ENCODE measurements around the gene USP31. TPM values are rescaled to one million over a fixed set of nuclear protein-coding genes. Genes with fewer than 3 reads are reported as not detected.

The USP31 gene
- total RNA-seq, 1 experiment from 2014 or later = 16.1 TPM

DNA sequence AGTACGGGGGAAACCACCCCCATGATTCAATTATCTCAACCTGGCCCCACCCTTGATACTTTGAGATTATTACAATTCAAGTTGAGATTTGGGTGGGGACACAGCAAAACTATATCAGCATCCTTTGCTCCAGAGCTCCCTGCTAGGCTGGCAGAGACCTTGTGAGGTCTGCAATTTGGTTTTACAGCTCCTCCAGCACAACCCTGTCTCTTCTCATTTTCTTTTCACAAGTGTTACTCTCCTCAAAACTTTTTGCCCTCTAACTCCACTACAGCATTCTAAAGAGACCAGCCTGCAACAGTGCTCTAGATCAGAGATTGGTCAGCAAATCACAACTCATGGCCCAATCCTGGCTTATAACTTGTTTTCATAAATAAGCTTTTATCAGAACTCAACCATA, 114.0 kb downstream of the USP31 start:
- Mint-ChIP-seq H3K4me1 (peaks cover 15 to 16% of the 10 kb centered on the region in 2 experiments), H3K9me3 (peaks cover 9 to 10% of the 10 kb centered on the region in 2 experiments), H3K27ac (no peak overlapping the region), H3K27me3 (ENCODE audit: low read depth) (peaks cover 2% of the 10 kb centered on the region), H3K4me3 (no peak overlapping the region), H3K36me3 (ENCODE audit: insufficient read depth in 1 of 3, low read depth in 3 of 3) (peaks cover 4 to 13% (median 6%) of the 10 kb centered on the region in 3 experiments; a peak in 6 of 7 replicates)
- Histone ChIP-seq H3K9ac (ENCODE audit: extremely low read depth, insufficient read length, low read length) (no peak overlapping the region), H3K27ac (ENCODE audit: insufficient read length, low read depth, low read length) (no peak overlapping the region), H2BK15ac (ENCODE audit: low read depth, low read length) (no peak overlapping the region), H2BK12ac (ENCODE audit: insufficient read length, low read depth, low read length) (no peak overlapping the region), H3K23ac (ENCODE audit: insufficient read length, low read depth, low read length) (no peak overlapping the region), H3K9me3 (ENCODE audit: control insufficient read depth, low read depth, low read length) (peaks cover 7% of the 10 kb centered on the region), H3K79me1 (ENCODE audit: insufficient read depth, low read depth, low read length, poor library complexity, severe bottlenecking) (no peaks in the 10 kb centered on the region), H2BK20ac (ENCODE audit: low read depth, low read length, poor library complexity, severe bottlenecking) (no peak overlapping the region), H2BK120ac (ENCODE audit: low read depth, low read length, poor library complexity, severe bottlenecking) (no peak overlapping the region), H4K8ac (replicated peaks; ENCODE audit: insufficient read length, low read depth, low read length) (no peak overlapping the region), H3K4ac (ENCODE audit: low read depth, low read length) (no peak overlapping the region), H2BK5ac (ENCODE audit: insufficient read length, low read length) (no peak overlapping the region), H3K23me2 (ENCODE audit: insufficient read length, low read depth, low read length, poor library complexity, severe bottlenecking) (no peaks in the 10 kb centered on the region), H4K91ac (ENCODE audit: insufficient read length, low read depth, low read length) (no peak overlapping the region), H3K27me3 (ENCODE audit: insufficient read depth, low read length) (no peaks in the 10 kb centered on the region), H4K5ac (ENCODE audit: insufficient read length, low read depth, low read length) (no peak overlapping the region), H3K79me2 (ENCODE audit: insufficient read depth, low read length) (no peaks in the 10 kb centered on the region), H2AK5ac (ENCODE audit: insufficient read length, low read length) (no peak overlapping the region), H3K4me1 (ENCODE audit: insufficient read depth, low read length) (no peaks in the 10 kb centered on the region), H3K14ac (ENCODE audit: insufficient read depth, low read length) (no peak overlapping the region), H3K56ac (ENCODE audit: insufficient read length, low read depth, low read length) (no peak overlapping the region), H3K18ac (ENCODE audit: insufficient read length, low read depth, low read length) (no peak overlapping the region), H3K4me2 (ENCODE audit: insufficient read depth, insufficient read length, low read length) (no peak overlapping the region), H2AFZ (ENCODE audit: low read length) (no peak overlapping the region), H4K20me1 (ENCODE audit: control insufficient read depth, insufficient read depth, insufficient read length) (no peaks in the 10 kb centered on the region), H3T11ph (ENCODE audit: low read length) (no peak overlapping the region)
- TF ChIP-seq, protein P1, sequence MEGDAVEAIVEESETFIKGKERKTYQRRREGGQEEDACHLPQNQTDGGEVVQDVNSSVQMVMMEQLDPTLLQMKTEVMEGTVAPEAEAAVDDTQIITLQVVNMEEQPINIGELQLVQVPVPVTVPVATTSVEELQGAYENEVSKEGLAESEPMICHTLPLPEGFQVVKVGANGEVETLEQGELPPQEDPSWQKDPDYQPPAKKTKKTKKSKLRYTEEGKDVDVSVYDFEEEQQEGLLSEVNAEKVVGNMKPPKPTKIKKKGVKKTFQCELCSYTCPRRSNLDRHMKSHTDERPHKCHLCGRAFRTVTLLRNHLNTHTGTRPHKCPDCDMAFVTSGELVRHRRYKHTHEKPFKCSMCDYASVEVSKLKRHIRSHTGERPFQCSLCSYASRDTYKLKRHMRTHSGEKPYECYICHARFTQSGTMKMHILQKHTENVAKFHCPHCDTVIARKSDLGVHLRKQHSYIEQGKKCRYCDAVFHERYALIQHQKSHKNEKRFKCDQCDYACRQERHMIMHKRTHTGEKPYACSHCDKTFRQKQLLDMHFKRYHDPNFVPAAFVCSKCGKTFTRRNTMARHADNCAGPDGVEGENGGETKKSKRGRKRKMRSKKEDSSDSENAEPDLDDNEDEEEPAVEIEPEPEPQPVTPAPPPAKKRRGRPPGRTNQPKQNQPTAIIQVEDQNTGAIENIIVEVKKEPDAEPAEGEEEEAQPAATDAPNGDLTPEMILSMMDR (conservative IDR thresholded peaks at IDR 0.05) = no peak
- no CpG with 5 or more reads among the region's 1 CpG for WGBS (ENCODE audit: extremely low coverage, insufficient read length, low lambda C conversion rate)
- DNase-seq = no peak

All from H9 (cell line).